ENCODE measurements around the gene COL24A1.

GRCh38 chr1:85975912-85976371 lies 180.6 kb downstream of the COL24A1 start:
- no peak for TF ChIP-seq CTCF (IDR thresholded peaks at IDR 0.05; ENCODE audit: borderline replicate concordance, extremely low read depth, low read length, poor library complexity, severe bottlenecking)
- TF ChIP-seq EZH2 (IDR thresholded peaks at IDR 0.05; ENCODE audit: borderline replicate concordance, low read depth, low read length, severe bottlenecking) = no peak
